ENCODE results near the gene NUDT14. TPM values are rescaled to one million over a fixed set of nuclear protein-coding genes. Genes with fewer than 3 reads are reported as not detected.

The NUDT14 gene
- total and polyA plus RNA-seq, 2 of the 8 experiments (the other 6 are each of a cell fraction or from before 2014, with no cell fraction given) = 25.5 to 33.3 TPM

- no peak for TF ChIP-seq SIX5 (IDR thresholded peaks at IDR 0.05; ENCODE audit: low read depth, low read length)
- no peak for TF ChIP-seq ASH2L (IDR thresholded peaks at IDR 0.05; ENCODE audit: low read length)
- TF ChIP-seq RNF2 (IDR thresholded peaks at IDR 0.05; ENCODE audit: borderline replicate concordance, low read depth, low read length, missing control alignments, poor library complexity, severe bottlenecking) = no peak
- TF ChIP-seq MAX (IDR thresholded peaks at IDR 0.05) = 0 out of 2 replicates have a peak, but pooled peaks have one; percentile 32
- TF ChIP-seq RBBP5 (IDR thresholded peaks at IDR 0.05; ENCODE audit: borderline replicate concordance, low read depth, low read length) = no peak
- no peak for TF ChIP-seq PHF8 (conservative IDR thresholded peaks at IDR 0.05; ENCODE audit: low read depth, low read length)
- no peak for TF ChIP-seq E2F6 (IDR thresholded peaks at IDR 0.05)
- TF ChIP-seq CTCF (IDR thresholded peaks at IDR 0.05; ENCODE audit: control extremely low read depth in 1 of 3, insufficient read depth in 1 of 3, low read depth in 1 of 3, low read length in 3 of 3) = peak in 2 of 3 experiments; percentile 44 to 48; a peak in 3 of 4 replicates
- no peak for TF ChIP-seq SRF (IDR thresholded peaks at IDR 0.05; ENCODE audit: low read depth, low read length)
- no peak for TF ChIP-seq POU5F1 (IDR thresholded peaks at IDR 0.05; ENCODE audit: low read depth, low read length)
- TF ChIP-seq SP4 (IDR thresholded peaks at IDR 0.05; ENCODE audit: low read length) = no peak
- no peak for TF ChIP-seq POLR2AphosphoS5 (IDR thresholded peaks at IDR 0.05; ENCODE audit: low read depth, low read length)
- TF ChIP-seq YY1 (IDR thresholded peaks at IDR 0.05; ENCODE audit: low read depth, low read length) = no peak
- 0 out of 2 replicates have a peak, but pooled peaks have one; percentile 24 for TF ChIP-seq EGR1 (IDR thresholded peaks at IDR 0.05; ENCODE audit: borderline replicate concordance, low read depth, low read length)
Measured at GRCh38 chr14:105207460-105207901, 26.4 kb upstream of the NUDT14 start (continued).
